GM19023 (cell line): ENCODE data around the gene SIAH2.
A peak's percentile ranks its signal among the peaks of the same experiment; 100 is the strongest.
"Not testable (repeated sequence)": the region's sequence is repeated elsewhere in the genome, so short reads cannot be mapped to it uniquely, and the experiment has no call there.

Experiments used
- ATAC-seq: cut with Tn5 transposase; IDR thresholded peaks from one replicate; pipeline ENCODE4 v1.9.1; 2021; ENCODE audit warnings: mild to moderate bottlenecking, moderate library complexity; ENCODE audit not compliant: unreplicated experiment

Gene SIAH2, protein sequence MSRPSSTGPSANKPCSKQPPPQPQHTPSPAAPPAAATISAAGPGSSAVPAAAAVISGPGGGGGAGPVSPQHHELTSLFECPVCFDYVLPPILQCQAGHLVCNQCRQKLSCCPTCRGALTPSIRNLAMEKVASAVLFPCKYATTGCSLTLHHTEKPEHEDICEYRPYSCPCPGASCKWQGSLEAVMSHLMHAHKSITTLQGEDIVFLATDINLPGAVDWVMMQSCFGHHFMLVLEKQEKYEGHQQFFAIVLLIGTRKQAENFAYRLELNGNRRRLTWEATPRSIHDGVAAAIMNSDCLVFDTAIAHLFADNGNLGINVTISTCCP

DNA sequence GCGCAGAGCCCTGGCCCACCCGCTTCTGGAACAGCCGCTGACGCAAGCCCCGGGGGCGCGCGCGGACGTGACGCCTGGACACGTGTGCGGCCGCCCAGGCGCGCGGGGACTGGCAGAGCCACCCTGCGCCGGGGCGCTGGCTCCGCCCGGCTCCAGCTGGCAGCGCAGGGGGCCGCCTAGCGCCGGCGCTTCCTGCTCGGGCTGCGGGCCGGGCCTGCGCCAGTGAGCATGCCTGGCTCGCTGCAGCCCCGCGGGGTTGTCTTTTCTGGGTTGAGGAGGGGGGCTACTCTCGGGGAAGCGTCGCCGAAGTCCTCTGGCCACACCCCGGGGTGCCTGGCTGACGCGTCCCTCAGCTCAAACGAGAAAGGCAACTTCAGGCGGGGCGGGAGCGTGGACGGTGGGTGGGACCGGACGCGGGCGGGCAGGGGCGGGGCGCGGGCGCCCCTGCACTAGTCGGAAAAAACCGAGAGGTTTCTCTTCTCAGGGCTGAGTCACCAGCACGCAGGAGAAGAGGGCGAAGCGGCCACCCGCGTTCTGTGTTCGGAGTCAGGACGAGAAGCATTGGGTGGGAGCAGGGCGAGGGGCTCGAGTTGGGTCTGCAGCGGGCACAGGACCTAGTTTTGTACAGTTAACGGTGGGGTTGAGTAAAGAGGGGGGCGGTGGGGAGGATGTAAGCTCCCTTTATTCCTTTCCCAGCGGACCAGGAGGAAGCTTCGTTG is at the start of gene SIAH2:
TSS of gene SIAH2 (minus strand) at position 48 of the 719 bp plus-strand sequence. CDS start 320 bp downstream, outside the sequence.
- ATAC-seq: peak; percentile 57

DNA sequence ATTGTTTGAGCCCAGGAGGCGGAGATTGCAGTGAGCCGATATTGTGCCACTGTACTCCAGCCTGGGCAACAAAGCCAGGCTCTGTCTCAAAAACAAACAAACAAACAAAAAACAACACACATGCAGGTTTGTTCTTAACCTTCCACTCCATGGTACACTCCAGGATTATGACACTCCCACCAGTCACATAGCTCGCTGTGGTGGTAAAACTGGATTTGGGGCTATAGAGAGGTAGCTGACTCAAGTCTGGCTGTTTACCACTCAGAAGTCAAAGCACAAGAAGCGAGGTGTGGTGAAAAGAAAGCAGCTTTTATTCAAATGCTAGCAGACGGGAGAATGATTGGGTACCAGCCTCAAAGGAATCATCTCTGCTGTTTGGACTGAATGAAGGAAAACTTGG is 49.0 kb upstream of the SIAH2 start:
- ATAC-seq: no peak

DNA sequence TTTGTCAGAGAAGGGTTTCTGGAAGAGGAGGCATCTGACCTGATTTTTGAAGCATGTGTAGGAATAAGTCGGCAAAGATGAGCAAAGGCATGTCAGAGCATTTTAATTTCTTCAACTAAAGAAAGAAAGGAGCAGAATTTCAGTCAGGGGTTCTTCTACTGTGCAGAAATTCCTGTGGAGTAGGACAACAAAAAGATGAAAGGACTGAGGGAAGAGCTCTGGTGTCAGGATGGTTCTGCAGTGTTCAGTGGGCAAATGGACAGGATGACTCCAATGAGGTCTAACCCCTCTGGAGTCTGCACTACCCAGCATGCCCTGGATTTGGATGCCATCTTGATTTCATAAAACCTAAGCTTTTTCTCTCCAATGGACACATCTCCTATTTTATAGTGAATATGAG is 47.7 kb upstream of the SIAH2 start:
- ATAC-seq: no peak

DNA sequence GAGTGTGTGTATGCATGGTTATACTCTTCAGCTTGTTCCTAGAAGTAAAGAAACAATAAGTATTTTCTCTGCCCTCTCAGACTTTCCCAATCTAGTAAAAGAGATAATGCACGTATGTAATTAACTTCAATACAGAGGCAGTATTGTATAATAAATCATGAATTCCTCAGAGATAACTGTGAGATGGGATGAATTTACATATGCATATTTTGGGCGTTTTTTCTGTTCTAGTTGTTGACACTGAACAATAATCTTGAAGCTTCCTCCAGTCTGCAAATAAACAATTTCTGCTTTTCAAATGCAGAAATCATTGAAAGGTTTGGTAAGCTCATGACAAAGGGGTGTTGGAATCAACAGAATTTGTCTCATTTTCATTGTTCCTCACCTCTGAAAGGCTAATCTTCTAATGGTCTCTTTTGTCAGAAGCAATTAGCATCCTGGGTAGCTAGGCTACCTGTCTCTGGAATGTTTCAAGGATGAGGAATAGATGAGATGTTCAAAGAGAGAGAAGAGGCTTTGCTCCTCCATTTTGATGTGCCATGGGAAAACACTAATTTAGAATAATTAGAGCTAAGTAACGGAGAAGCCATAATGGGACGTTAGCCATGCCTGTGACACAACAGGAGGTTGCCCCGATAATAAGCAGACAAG is 43.3 kb upstream of the SIAH2 start:
- ATAC-seq: no peak

DNA sequence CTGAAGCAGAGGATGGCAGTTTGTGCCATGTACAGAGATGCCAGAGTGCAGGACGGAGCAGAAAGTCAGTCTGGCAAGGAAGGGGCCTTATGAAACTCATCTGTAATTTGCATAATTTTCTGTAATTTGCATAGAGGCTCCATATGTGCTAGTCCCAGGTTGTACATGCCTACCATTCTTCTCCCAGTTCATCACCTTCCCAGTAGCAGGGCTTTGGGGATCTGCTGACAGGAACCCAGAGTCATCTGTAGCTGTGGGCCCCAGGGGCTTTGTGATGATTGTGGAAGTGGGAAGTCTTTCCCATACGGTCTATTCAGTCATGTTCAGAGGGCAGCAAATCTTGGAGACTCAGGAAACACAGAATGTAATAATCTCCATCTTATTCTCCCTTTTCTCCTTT is 42.4 kb upstream of the SIAH2 start:
- ATAC-seq: no peak

DNA sequence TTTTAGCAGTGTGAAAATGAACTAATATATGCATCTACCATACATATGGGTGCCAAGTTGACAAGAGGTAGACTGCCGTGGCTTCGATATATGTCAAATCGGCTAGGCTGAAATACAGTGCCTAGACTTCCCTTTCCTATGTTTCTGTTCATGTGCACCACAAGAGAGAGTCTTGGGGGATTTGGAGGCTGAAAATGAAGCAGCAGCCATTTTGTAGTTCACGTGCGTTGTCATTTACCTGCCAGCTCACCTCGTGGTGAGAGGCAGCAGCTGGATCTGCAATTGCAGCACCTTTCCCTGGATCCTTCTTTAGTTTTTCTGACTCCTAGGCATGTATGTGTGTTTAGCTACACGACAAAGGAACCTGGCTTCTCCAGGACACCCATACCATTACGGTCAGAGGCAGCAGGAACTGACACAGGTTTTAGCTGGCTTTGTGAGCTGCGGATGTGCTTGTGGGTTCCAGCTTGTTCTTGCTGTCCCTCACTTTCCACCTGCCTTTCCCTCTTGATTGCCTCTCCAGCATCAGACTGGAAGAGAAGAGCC is 40.5 kb upstream of the SIAH2 start:
- no peak for ATAC-seq

DNA sequence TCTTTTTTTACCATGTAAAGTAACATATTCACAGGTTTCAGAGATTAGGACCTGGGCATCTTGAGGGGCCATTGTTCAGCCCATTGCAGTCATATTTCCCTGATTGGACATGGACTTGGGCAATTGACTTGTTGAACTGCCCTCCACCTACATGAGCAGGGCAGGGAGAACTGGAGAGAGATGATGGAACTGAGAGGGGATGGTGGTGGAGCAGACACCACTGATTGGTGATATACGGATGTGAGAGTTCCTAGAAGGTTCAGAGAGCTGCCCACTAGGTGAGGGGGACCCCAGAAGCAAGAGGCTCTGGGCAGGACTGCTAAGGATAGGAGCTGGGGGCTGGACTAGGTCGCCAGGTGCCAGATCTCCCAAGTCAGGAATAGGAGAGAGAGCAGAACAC is 37.8 kb upstream of the SIAH2 start:
- no peak for ATAC-seq

DNA sequence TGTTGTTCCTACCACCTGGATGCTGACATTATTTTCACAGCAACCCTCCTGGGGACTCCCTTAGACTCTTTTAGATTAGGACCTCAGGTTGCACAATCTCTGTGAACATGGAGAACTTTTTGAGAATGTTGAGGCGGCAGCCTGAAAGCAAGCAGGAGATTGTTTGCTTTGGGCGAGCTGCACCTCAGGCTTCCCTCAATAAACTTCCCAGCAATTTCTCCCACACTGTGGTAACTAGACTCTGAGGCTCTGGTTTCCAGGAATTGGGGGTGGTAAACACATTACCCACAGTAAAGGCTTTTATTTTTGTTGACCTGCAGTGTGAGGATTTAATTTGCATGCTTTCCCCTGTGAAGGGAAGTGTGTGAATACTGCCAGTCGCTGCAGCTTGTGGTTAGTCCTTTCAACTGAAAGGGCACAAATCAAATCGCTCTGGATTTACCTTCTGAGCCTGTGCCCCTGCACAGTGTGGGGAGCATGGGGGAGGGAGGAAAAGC is 35.2 kb upstream of the SIAH2 start:
- ATAC-seq: no peak

DNA sequence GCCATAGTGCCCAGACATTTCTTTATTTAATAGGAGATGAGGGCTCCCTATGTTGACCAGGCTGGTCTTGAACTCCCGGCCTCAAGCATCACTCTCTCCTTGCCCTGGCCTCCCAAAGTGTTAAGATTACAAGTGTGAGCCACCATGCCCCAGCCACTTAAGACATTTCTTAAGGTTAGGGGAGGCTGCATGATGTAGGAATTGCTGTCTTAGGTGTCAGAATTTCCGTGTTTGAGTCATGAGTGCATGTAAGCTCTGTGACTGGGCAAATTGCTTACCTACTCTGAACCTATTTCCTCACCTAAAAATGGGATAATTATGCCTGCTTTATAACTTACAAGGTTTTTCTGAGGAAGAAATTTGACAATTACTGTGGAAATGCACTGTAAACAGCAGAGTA is 34.2 kb upstream of the SIAH2 start:
- ATAC-seq: no peak

DNA sequence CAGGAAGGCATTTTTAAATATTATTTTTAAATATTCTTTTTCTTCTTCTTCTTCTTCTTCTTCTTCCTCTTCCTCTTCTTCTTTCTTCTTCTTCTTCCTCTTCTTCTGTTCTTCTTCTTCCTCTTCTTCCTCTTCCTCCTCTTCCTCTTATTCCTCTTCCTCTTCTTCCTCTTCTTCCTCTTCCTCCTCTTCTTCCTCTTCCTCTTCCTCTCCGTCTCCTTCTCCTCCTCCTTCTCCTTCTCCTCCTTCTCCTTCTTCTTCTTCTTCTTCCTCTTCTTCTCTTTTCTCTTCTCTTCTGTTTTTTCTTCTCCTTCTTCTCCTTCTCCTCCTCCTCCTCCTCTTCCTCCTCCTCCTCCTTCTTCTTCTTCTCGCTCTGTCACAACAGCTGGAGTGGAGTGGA is 33.6 kb upstream of the SIAH2 start:
- not testable (repeated sequence) for ATAC-seq

DNA sequence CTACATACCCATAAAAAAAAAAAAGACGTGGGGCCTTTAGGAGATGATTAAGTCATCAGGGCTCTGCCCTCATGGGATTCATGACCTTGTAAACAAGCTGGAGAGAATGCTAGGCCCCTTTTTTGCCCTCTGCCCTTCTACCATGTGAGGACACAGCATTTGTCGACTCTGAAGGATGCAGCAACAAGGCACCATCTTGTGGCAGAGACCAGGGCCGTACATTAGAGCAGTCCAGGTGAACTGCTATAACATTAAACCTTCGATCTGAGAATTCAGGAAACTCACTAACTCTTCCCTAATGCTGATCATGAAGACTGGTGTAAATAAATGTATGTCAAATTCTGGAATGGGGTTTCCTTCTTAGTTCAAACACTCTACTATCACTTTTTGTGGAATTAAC is 30.7 kb upstream of the SIAH2 start:
- ATAC-seq: no peak

DNA sequence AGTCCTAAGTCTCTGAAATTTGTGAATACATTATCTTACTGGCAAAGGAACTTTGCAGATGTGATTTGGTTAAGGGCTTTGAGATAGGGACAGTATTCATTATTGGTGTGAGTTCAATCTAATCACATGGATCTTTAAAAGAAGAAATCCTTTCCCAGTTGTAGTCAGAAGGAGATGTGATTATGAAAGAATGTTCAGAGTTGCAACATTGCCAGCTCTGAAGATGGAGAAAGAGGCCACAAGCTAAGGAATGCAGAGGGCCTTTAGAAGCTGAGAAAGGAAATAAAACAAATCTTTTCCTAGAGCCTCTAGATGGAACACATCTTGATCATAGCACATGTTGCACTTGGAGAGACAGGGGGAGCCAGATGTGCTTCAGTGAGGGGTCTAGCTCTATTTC is 27.7 kb upstream of the SIAH2 start:
- no peak for ATAC-seq

DNA sequence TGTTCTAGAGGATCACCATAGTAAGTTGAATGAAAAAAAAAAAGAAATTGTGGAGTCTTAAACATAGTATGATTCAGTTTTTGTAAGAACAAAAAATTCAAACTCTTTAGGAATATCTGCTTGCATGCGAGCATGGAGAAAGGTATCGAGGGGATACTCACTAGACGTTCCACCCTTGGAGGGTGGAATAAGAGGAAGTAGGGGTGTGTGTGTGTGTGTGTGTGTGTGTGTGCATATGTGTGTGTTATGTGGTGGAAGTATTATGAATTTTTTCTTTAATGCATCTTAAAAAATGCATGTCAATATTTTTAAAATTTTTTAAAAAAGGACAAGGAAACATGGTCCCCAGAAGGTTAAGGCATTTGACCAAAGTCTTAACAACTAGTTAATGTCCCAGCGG is 26.5 kb upstream of the SIAH2 start:
- no peak for ATAC-seq

DNA sequence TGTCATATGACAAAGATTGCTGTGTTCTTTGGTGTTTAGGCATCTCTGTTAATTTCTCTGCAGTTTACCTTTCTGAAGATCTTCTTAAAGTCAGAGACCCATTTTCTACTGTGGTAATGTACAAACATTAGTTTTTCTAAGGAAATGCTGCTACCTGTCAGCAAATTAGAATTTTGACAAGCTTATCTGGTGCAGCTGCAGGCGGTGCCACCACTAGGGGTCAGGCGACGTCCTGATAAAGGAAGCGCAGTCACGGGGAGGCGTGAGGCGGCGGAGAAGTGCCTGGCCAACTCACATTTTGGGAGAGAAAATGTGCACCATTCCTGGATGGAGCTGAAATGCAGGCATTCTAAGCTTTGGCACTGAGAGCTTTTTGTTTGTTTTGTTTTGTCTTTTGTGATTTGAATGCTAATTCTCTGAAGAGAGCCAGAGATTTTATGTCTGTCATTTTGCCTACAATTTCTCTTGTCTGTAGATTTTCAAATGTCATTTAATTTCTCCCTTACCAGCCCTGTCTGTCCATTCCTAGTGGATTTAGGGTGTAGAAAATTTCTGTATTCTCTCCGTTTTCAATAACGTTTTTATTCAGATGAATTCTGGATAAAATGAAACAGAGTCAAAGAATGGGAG is 24.9 kb upstream of the SIAH2 start:
- peak; percentile 77 for ATAC-seq

DNA sequence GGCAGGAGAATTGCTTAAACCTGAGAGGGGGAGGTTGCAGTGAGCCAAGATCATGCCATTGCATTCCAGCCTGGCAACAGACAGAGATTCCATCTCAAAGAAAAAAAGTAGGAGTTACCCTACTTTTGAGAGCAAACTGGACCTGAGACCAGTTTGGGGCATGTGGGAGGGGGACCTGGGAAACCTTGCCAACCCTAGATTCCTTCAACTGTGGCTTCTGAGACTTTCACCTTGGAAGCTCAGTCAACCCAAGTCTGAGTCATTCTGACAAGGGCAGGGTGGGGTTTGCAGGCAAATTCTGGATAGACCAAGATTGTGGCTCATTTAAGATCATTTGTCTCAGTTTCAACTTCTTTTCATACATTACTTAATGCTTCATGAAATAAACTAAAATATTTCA is 23.8 kb upstream of the SIAH2 start:
- ATAC-seq: no peak

DNA sequence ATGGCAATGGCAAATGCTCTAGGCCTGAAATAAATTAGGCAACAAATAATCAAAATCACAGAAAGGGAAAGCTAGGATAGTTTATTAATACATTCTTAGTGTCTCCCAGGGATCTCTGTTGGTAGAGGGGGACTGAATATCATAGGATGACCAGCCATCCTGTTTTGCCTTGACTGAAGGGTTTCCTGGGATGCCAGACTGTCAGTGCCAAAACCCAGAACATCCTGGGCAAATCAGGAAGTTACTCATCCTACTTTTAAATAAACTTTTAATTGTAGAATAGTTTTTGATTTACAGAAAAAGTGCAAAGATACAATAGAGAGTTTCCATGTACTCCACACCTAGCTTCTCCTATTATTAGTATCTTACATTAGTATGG is 21.8 kb upstream of the SIAH2 start:
- ATAC-seq: no peak

DNA sequence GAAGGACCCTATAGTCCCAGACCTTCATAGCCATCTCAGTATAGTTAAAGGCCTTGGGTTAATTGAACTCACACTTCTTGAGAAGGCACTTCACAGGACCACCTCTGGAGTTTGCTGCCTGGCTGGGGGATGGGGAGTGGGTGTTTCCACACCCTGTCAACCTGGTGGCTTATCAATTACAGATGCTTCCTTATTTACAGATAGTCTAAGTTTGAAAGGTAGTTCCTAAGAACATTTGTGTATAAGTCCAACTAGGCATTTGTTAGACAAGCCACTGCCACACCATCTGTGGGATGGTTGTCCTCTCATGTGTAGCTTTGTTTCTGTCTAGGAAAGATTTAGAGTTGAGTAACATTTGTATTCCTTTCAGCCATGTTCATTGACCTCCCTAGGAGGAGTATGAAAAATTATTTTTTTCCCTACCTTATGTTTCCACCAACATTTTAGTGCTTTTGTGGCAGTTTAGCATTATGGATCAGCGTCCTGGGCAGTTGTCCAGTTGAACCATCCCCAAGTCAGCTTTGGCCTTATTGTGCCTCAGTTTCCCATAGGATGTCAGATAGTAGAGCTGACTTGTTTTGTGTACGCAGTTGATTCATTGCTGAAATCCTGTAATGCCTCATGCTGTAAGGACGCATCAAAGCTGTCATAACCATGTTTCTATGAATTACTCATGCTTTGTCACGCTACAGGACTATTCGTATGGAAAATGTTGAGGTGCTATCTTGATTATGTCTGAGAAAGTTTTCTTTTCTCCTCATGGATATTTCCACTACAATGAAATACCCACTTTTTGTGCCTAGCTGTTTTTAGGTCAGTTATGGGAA is 21.2 kb upstream of the SIAH2 start:
- ATAC-seq: peak; percentile 44

DNA sequence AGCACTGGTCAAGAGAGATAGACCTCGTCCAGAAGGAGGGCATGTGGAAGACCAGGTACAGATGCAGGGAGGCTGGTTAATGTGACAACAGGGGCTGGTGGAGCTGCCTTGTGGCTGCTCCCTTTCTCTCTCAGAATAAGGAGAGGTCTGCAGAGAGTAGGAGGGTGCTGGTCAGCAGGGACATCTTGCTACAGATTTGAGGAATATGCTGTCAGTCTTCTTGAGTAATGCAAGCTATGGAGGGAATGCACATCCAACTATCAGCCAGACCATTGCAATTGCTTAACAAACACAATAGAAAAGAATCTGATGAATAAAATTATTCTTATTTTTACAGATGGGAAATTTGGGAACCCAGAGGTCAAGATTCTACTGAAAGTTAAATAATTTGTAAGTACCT is 20.3 kb upstream of the SIAH2 start:
- ATAC-seq: no peak

DNA sequence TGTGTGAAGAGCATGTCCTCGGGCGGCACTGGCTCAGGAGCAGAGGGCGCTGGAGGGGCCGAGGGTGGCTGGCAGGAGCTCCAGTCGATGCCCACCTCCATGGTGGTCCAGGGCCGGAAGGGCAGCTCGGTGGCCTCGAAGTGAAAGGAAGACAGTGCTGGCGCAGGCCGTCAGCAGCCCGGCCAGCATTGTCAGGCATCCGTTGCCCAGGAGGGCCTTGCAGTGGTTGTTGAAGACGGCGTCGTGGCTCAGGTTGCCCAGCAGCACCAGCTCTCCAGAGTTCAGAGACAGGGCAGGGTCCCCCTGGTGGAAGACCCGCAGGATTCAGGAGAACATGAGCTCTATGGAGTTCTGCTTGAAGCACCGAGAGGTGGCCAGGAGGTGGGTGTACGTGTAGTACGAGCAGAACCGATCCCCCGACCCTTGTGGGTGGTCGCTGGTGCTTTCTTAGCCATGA is 16.5 kb upstream of the SIAH2 start:
- no peak for ATAC-seq

DNA sequence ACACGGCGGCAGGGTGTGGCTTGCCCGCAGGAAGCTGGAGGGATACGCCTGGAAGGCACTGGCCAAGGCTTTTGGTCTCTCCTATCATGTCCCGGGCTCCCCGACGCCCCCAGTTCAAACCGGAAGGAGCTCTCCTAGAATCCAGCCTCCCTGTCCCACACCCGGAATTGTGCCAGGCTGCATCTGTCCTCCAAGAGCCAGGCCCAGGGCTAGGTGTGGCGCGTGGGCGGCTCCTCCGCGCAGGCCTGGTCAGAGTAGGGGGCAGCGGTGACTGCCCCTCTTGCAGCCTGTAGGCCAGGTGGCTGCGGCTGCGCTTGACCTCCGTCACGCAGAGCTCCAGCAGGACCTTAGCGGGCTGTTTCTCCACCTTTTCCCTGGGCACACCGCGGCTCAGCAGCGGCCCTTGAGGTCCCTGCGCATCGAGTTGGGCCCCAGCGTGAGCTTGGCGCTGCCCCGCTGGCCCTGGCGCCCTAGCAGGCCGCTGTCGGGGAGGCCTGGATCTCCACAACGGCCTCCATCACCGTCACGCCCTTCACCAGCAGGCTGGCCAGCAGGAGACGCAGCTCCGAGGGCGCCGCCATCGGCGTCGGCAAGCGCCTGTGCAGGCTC is 15.9 kb upstream of the SIAH2 start:
- ATAC-seq: no peak
